Astrocyte of the spinal cord (primary cell): ENCODE measurements around the gene KLHL30.

ENCODE experiments used
- DNase-seq: peaks from one replicate; pipeline ENCODE4 v3.0.0; 2011; ENCODE audit warnings: low read depth, low spot score
- H3K4me3 ChIP-seq: 2 replicates; pipeline ENCODE4 v1.5.1; 2011; ENCODE audit warnings: low read depth, mild to moderate bottlenecking, low read length, moderate library complexity
- CTCF ChIP-seq: IDR thresholded peaks from 2 replicates; pipeline ENCODE4 v1.5.1; 2012; ENCODE audit warnings: low read depth, mild to moderate bottlenecking, low read length, inconsistent platforms
- in situ Hi-C: cut with HindIII; loops from 2 replicates; pipeline ENCODE4 v1.10.0; 2017; ENCODE audit warnings: low sequenced_read_pairs

KLHL30 gene

GRCh38 chr2:238190445-238190844, 52.0 kb downstream of the KLHL30 start:
- no peak overlapping the region for H3K4me3 ChIP-seq
- in situ Hi-C loops = no loop called here
- no peak for DNase-seq
- TF ChIP-seq CTCF = no peak
